H9 (cell line): ENCODE measurements around the gene ARSH. TPM values are rescaled to one million over a fixed set of nuclear protein-coding genes. Genes with fewer than 3 reads are reported as not detected.

Experiments
- DNase-seq: peaks from one replicate; pipeline ENCODE4 v3.0.0-alpha.2; 2017
- H2AFZ ChIP-seq: one replicate; pipeline ENCODE4 v1.6.1; 2013; ENCODE audit warnings: mild to moderate bottlenecking, low read length, control low read depth, moderate library complexity
- H2AK5ac ChIP-seq: 2 replicates; pipeline ENCODE4 v1.6.1; 2013; ENCODE audit warnings: low read length, control low read depth, mixed read lengths; ENCODE audit not compliant: insufficient read length
- H2BK120ac ChIP-seq: one replicate; pipeline ENCODE4 v1.6.1; 2013; ENCODE audit warnings: low read depth, mild to moderate bottlenecking, low read length, control low read depth, inconsistent platforms; ENCODE audit not compliant: poor library complexity, severe bottlenecking
- H2BK12ac ChIP-seq: 2 replicates; pipeline ENCODE4 v1.6.1; 2013; ENCODE audit warnings: low read length, control low read depth, mixed read lengths, low read depth; ENCODE audit not compliant: insufficient read length
- H2BK15ac ChIP-seq: 2 replicates; pipeline ENCODE4 v1.6.1; 2013; ENCODE audit warnings: low read depth, low read length, control low read depth
- H2BK20ac ChIP-seq: one replicate; pipeline ENCODE4 v1.6.1; 2013; ENCODE audit warnings: low read depth, mild to moderate bottlenecking, low read length, control low read depth, inconsistent platforms; ENCODE audit not compliant: poor library complexity, severe bottlenecking
- H2BK5ac ChIP-seq: 2 replicates; pipeline ENCODE4 v1.6.1; 2013; ENCODE audit warnings: low read length, control low read depth, mixed read lengths; ENCODE audit not compliant: insufficient read length
- H3K14ac ChIP-seq: 2 replicates; pipeline ENCODE4 v1.6.1; 2013; ENCODE audit warnings: low read length, control low read depth; ENCODE audit not compliant: insufficient read depth
- H3K18ac ChIP-seq: 2 replicates; pipeline ENCODE4 v1.6.1; 2013; ENCODE audit warnings: low read depth, mild to moderate bottlenecking, mixed read lengths, low read length, control low read depth; ENCODE audit not compliant: insufficient read length
- H3K23ac ChIP-seq: 2 replicates; pipeline ENCODE4 v1.6.1; 2013; ENCODE audit warnings: low read length, control low read depth, mixed read lengths, low read depth; ENCODE audit not compliant: insufficient read length
- H3K23me2 ChIP-seq: 2 replicates; pipeline ENCODE4 v1.6.1; 2013; ENCODE audit warnings: low read depth, mild to moderate bottlenecking, mixed read lengths, low read length, control low read depth; ENCODE audit not compliant: insufficient read length, poor library complexity, severe bottlenecking
- H3K27ac ChIP-seq: 2 replicates; pipeline ENCODE4 v1.5.1; 2013; ENCODE audit warnings: low read length, control low read depth, mixed read lengths, low read depth; ENCODE audit not compliant: insufficient read length
- H3K27me3 ChIP-seq: 2 replicates; pipeline ENCODE4 v1.6.1; 2013; ENCODE audit warnings: low read length, control low read depth, inconsistent platforms; ENCODE audit not compliant: insufficient read depth
- H3K4ac ChIP-seq: 2 replicates; pipeline ENCODE4 v1.6.1; 2013; ENCODE audit warnings: low read depth, mild to moderate bottlenecking, control low read depth, inconsistent platforms, low read length, moderate library complexity
- H3K4me1 ChIP-seq: 2 replicates; pipeline ENCODE4 v1.6.1; 2013; ENCODE audit warnings: low read length, control low read depth, inconsistent platforms; ENCODE audit not compliant: insufficient read depth
- H3K4me2 ChIP-seq: 2 replicates; pipeline ENCODE4 v1.6.1; 2013; ENCODE audit warnings: low read length, control low read depth, mixed read lengths; ENCODE audit not compliant: insufficient read length, insufficient read depth
- H3K56ac ChIP-seq: 2 replicates; pipeline ENCODE4 v1.6.1; 2013; ENCODE audit warnings: low read depth, mild to moderate bottlenecking, mixed read lengths, low read length, control low read depth; ENCODE audit not compliant: insufficient read length
- H3K79me1 ChIP-seq: 2 replicates; pipeline ENCODE4 v1.6.1; 2013; ENCODE audit warnings: low read depth, mild to moderate bottlenecking, moderate library complexity, low read length, control low read depth, inconsistent platforms; ENCODE audit not compliant: insufficient read depth, poor library complexity, severe bottlenecking
- H3K79me2 ChIP-seq: 2 replicates; pipeline ENCODE4 v1.6.1; 2013; ENCODE audit warnings: low read length, control low read depth, inconsistent platforms; ENCODE audit not compliant: insufficient read depth
- H3K9ac ChIP-seq: 2 replicates; pipeline ENCODE4 v1.6.1; 2013; ENCODE audit warnings: low read length, control low read depth, mixed read lengths; ENCODE audit not compliant: insufficient read length; ENCODE audit errors: extremely low read depth
- H3K9me3 ChIP-seq: one replicate; pipeline ENCODE4 v1.6.1; 2013; ENCODE audit warnings: low read depth, low read length, inconsistent platforms; ENCODE audit not compliant: control insufficient read depth
- H3T11ph ChIP-seq: one replicate; pipeline ENCODE4 v1.6.1; 2013; ENCODE audit warnings: mild to moderate bottlenecking, low read length, control low read depth, inconsistent platforms
- H4K20me1 ChIP-seq: one replicate; pipeline ENCODE4 v1.6.1; 2013; ENCODE audit not compliant: control insufficient read depth, insufficient read length, insufficient read depth
- H4K5ac ChIP-seq: 2 replicates; pipeline ENCODE4 v1.6.1; 2013; ENCODE audit warnings: low read depth, mild to moderate bottlenecking, mixed read lengths, low read length, control low read depth; ENCODE audit not compliant: insufficient read length
- H4K8ac ChIP-seq: replicated peaks from 2 replicates; pipeline ENCODE4 v1.6.1; 2013; ENCODE audit warnings: low read length, control low read depth, mixed read lengths, low read depth; ENCODE audit not compliant: insufficient read length
- H4K91ac ChIP-seq: 2 replicates; pipeline ENCODE4 v1.6.1; 2013; ENCODE audit warnings: low read depth, mild to moderate bottlenecking, moderate library complexity, mixed read lengths, low read length, control low read depth; ENCODE audit not compliant: insufficient read length
- H3K27ac Mint-ChIP-seq, 3 experiments: 2 replicates in 2 of 3; 3 replicates in 1 of 3; pipeline ENCODE4 v1.8.0; 2020 to 2021; ENCODE audit warnings: mixed read lengths in 3 of 3, mild to moderate bottlenecking in 1 of 3, moderate library complexity in 1 of 3
- H3K27me3 Mint-ChIP-seq: 2 replicates; pipeline ENCODE4 v1.8.0; 2021; ENCODE audit warnings: low read depth, mild to moderate bottlenecking, moderate library complexity, mixed read lengths
- H3K36me3 Mint-ChIP-seq, 3 experiments: 2 replicates in 2 of 3; 3 replicates in 1 of 3; pipeline ENCODE4 v1.8.0; 2020 to 2021; ENCODE audit warnings: low read depth in 3 of 3, mixed read lengths in 3 of 3; ENCODE audit not compliant: insufficient read depth in 1 of 3
- H3K4me1 Mint-ChIP-seq, 2 experiments: 2 replicates each; pipeline ENCODE4 v1.8.0; 2020; ENCODE audit warnings: mixed read lengths in 2 of 2
- H3K4me3 Mint-ChIP-seq, 2 experiments: 2 replicates in 1 of 2; 3 replicates in 1 of 2; pipeline ENCODE4 v1.8.0; 2020 to 2021; ENCODE audit warnings: mild to moderate bottlenecking in 2 of 2, mixed read lengths in 2 of 2, moderate library complexity in 1 of 2
- H3K9me3 Mint-ChIP-seq, 2 experiments: 2 replicates in 1 of 2; 3 replicates in 1 of 2; pipeline ENCODE4 v1.8.0; 2020; ENCODE audit warnings: mild to moderate bottlenecking in 2 of 2, mixed read lengths in 2 of 2, moderate library complexity in 1 of 2
- CTCF ChIP-seq: fragments of 200-600 bp; sonication (generic); conservative IDR thresholded peaks from 3 replicates; pipeline ENCODE4 v1.8.0; 2021; ENCODE audit warnings: antibody characterized with exemption, mild to moderate bottlenecking
- WGBS: extraction: QIAGEN DNeasy Blood & Tissue Kit; methylation state at CpG from one replicate; pipeline ENCODE4 v1.1.7; 2013; ENCODE audit warnings: missing lambda C conversion rate, low lambda C conversion rate, mixed read lengths; ENCODE audit not compliant: insufficient read length; ENCODE audit errors: extremely low coverage; 5-methylcytosine and 5-hydroxymethylcytosine counted together
- total RNA-seq: library from RNA; stranded (reverse); gene quantifications from 2 replicates; pipeline ENCODE4 v1.2.1, GENCODE V29; 2021

ARSH gene
- total RNA-seq, 1 experiment from 2014 or later: not detected

DNA sequence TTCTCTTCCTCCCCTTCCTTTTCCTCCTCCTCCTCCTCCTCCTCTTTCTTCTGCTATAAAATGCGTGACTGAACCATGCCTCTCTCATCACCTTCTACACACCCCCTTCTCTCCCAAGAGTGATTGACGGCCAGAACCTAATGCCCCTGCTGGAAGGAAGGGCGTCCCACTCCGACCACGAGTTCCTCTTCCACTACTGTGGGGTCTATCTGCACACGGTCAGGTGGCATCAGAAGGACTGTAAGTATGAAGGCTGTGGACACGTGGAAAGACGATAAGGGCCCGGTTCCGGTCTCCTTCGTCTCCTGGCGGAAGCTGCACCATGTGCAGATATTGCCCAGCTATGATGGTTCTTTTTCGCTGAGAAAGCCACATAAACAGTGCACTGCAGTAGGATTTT is 22.8 kb downstream of the ARSH start:
- H3K56ac ChIP-seq: no peak overlapping the region
- no peak overlapping the region for H3K27ac ChIP-seq
- Mint-ChIP-seq H3K27me3 (no peaks in the 10 kb centered on the region; the same call in 1 of the 2 replicates), H3K4me1 (no peaks in the 10 kb centered on the region), H3K4me3 (no peak overlapping the region), H3K36me3 (peaks cover 0 to 11% (median 7%) of the 10 kb centered on the region in 3 experiments; a peak in 5 of 7 replicates), H3K9me3 (peaks cover 10 to 13% of the 10 kb centered on the region in 2 experiments), H3K27ac (peak overlapping the region in 1 of 3 experiments; percentile 88; a peak in 1 of 7 replicates)
- no peaks in the 10 kb centered on the region for H3K4me1 ChIP-seq
- H3T11ph ChIP-seq: no peak overlapping the region
- no peaks in the 10 kb centered on the region for H3K27me3 ChIP-seq
- no peak overlapping the region for H2BK120ac ChIP-seq
- H3K23ac ChIP-seq: no peak overlapping the region
- WGBS: no CpG with 5 or more reads among the region's 13 CpGs
- no peak overlapping the region for H2BK5ac ChIP-seq
- H3K23me2 ChIP-seq: peaks cover 2% of the 10 kb centered on the region
- no peak overlapping the region for H3K9ac ChIP-seq
- no peak overlapping the region for H3K18ac ChIP-seq
- H2BK12ac ChIP-seq: no peak overlapping the region
- H4K8ac ChIP-seq: peak overlapping the region; percentile 43
- H4K91ac ChIP-seq: no peak overlapping the region
- no peak overlapping the region for H3K14ac ChIP-seq
- no peak overlapping the region for H4K5ac ChIP-seq
- no peak overlapping the region for H2AK5ac ChIP-seq
- peaks cover under 1% of the 10 kb centered on the region for H3K9me3 ChIP-seq
- DNase-seq: no peak
- H3K4me2 ChIP-seq: no peak overlapping the region
- no peak overlapping the region for H2AFZ ChIP-seq
- H2BK15ac ChIP-seq: 0 out of 2 replicates have a peak overlapping the region, but pooled peaks have one; percentile 68
- H3K79me2 ChIP-seq: no peaks in the 10 kb centered on the region
- H3K79me1 ChIP-seq: no peaks in the 10 kb centered on the region
- no peak overlapping the region for H2BK20ac ChIP-seq
- H4K20me1 ChIP-seq: no peaks in the 10 kb centered on the region
- no peak for TF ChIP-seq CTCF
- H3K4ac ChIP-seq: no peak overlapping the region
